ENCODE data around the gene ST3GAL5.
"Not testable (repeated sequence)": the region's sequence is repeated elsewhere in the genome, so short reads cannot be mapped to it uniquely, and the experiment has no call there.

Gene ST3GAL5

DNA sequence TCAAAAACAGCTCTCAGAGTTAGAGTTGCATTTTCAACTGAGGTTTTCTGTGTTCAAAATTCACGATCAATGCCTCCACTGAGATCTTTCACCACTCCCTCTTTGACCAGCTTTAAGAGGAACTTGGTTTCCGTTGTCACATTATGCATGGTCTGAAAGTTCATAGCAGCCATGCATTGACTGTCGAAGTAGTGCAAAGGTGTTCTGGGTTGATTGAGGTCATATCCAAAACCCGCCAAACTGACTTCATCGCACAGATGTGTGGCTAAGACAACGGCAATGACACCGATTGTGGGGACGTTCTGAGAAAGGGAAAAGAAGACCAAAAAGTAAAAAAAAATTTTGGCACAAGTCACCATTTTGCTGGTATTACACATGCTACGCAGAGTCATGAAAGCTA, 48.7 kb downstream of the ST3GAL5 start:
- H3K27me3 Mint-ChIP-seq = no peaks in the 10 kb centered on the region
- DNase-seq = peak; percentile 36
- H3K4me3 Mint-ChIP-seq = no peak overlapping the region
- H3K4me1 Mint-ChIP-seq = peaks cover 19% of the 10 kb centered on the region
- H3K9me3 Mint-ChIP-seq = peaks cover 6% of the 10 kb centered on the region
- H3K36me3 Mint-ChIP-seq = peaks cover 64% of the 10 kb centered on the region
- CTCF ChIA-PET = interaction anchor here (0.7 to 1.9 kb wide), 3 partner anchors 10 to 240 kb away, joined by 3 to 5 read pairs (median 4); no protein-coding TSS in a partner anchor
- peak overlapping the region; percentile 75 for H3K27ac Mint-ChIP-seq

DNA sequence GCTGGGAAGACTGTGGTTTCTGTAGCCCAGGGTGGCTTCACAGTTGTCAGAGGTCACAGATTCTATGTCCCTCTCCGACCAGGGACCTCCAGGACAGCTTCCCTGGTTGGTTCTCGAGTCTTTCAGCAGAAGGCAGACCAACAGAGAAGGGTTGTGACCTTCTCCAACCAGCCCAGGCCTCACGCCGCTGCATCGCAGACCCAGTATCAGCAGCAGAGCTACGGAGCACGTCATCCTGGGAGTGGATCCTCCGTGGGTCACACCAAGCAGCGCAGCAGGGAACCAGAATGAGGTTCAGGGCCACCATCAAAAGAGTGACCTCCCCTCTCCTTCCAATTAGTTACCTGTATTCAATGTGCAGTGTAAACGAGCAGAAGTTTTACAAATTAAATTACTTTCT, 49.3 kb downstream of the ST3GAL5 start:
- Mint-ChIP-seq H3K27ac (peak overlapping the region; percentile 75), H3K27me3 (no peaks in the 10 kb centered on the region), H3K9me3 (peaks cover 6% of the 10 kb centered on the region), H3K36me3 (peaks cover 58% of the 10 kb centered on the region), H3K4me3 (no peak overlapping the region), H3K4me1 (peaks cover 19% of the 10 kb centered on the region)
- DNase-seq = no peak
- CTCF ChIA-PET = interaction anchor here (0.7 to 1.9 kb wide), 2 partner anchors 48 to 240 kb away, joined by 4 to 5 read pairs; no protein-coding TSS in a partner anchor

DNA sequence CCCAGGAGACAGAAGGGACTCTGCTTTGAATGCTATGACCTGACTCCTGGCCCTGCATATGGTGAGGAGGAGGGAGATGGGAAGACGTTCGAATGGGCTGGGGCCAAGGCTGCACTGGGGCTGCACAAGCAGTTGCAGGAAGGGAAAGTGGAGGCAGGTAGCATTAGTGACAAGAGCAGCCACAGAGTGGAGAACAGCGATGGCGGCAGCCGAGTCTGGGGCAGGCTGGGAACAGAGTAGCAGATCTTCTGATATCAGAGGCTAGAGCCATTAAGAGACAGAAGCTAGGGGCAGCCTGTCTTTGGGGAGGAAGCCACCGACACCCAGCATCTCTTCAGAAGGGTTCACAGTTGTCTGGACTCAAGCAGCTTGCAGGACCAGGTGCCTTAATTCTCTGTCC, 50.1 kb downstream of the ST3GAL5 start:
- Mint-ChIP-seq H3K27ac (no peak overlapping the region), H3K27me3 (no peaks in the 10 kb centered on the region), H3K4me3 (no peak overlapping the region), H3K9me3 (peaks cover 5% of the 10 kb centered on the region), H3K36me3 (peaks cover 51% of the 10 kb centered on the region), H3K4me1 (peaks cover 19% of the 10 kb centered on the region)
- CTCF ChIA-PET = interaction anchor here (0.8 to 2.0 kb wide), 3 partner anchors 11 to 240 kb away, joined by 3 to 9 read pairs (median 4); no protein-coding TSS in a partner anchor
- DNase-seq = no peak

DNA sequence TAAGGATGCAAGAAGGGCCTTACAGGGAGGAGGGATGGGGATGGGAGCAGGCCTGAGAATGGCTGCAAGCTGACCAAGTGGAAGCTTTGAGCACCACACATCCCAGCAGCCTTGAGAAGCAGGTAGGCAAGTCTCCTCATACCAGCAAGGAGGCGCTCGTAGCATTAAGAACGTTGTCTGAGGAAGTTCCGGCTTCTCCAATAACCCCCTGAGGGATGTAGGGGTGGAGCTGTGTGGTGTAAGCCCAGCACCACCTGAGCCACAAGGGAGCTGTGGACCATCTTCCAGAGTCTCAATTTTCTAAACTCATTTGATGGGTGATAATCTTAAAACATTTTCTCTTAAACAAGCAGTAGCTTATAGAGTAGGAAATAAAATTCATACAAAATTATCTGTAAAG, 50.6 kb downstream of the ST3GAL5 start:
- CTCF ChIA-PET = interaction anchor here (0.8 to 2.0 kb wide), 4 partner anchors 11 to 240 kb away, joined by 3 to 9 read pairs (median 4); no protein-coding TSS in a partner anchor
- Mint-ChIP-seq H3K9me3 (peaks cover 2% of the 10 kb centered on the region), H3K27me3 (no peaks in the 10 kb centered on the region), H3K4me1 (peaks cover 22% of the 10 kb centered on the region), H3K36me3 (peaks cover 50% of the 10 kb centered on the region), H3K27ac (no peak overlapping the region), H3K4me3 (no peak overlapping the region)
- DNase-seq = no peak

DNA sequence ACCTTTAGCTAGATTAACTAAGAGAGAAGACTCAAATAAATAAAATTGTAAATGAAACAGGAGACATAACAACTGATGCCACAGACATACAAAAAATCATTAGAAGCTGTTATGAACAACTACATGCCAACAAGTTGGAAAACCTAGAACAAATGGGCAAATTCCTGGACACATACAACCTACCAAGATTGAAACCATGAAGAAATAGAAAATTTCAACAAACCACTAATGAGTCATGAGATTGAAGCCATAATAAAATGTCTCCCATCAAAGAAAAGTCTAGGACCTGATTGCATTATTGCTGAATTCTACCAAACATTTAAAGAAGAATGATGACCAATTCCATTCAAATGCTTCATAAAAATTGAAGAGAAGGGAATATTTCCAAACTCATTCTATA, 54.3 kb downstream of the ST3GAL5 start:
- Mint-ChIP-seq H3K36me3 (peaks cover 21% of the 10 kb centered on the region), H3K4me3 (no peak overlapping the region), H3K27ac (no peak overlapping the region), H3K4me1 (peaks cover 26% of the 10 kb centered on the region), H3K9me3 (peaks cover 2% of the 10 kb centered on the region), H3K27me3 (no peaks in the 10 kb centered on the region)
- no peak for DNase-seq
- CTCF ChIA-PET = interaction anchor here (5.9 to 12.3 kb wide), 2 partner anchors 202 to 244 kb away, joined by 42 to 420 read pairs; no protein-coding TSS in a partner anchor

DNA sequence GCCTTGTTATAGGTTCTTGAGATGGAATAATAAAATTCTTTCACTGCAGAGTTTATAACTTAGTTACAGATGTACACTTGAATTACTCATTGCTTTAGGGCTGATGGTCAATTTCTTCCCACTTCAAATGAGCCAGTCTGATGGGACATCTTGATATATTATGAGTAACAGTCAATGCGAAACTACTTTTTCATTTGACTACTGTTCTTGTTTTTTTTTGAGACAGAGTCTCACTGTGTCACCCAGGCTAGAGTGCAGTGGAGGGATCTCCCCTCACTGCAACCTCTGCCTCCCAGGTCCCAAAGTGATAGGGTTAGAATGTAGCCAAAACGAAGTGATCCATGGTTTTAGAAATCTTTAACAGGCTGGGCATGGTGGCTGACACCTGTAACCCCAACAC, 57.1 kb downstream of the ST3GAL5 start:
- peaks cover 38% of the 10 kb centered on the region for H3K4me1 Mint-ChIP-seq
- peaks cover 2% of the 10 kb centered on the region for H3K9me3 Mint-ChIP-seq
- peaks cover 3% of the 10 kb centered on the region for H3K36me3 Mint-ChIP-seq
- peaks cover 14% of the 10 kb centered on the region for H3K27me3 Mint-ChIP-seq
- H3K27ac Mint-ChIP-seq = no peak overlapping the region
- no peak overlapping the region for H3K4me3 Mint-ChIP-seq
- CTCF ChIA-PET = interaction anchor here (0.6 to 12.3 kb wide), 8 partner anchors 20 to 257 kb away, joined by 3 to 420 read pairs (median 16); partner anchors contain the start of gene ST3GAL5
- DNase-seq = no peak

DNA sequence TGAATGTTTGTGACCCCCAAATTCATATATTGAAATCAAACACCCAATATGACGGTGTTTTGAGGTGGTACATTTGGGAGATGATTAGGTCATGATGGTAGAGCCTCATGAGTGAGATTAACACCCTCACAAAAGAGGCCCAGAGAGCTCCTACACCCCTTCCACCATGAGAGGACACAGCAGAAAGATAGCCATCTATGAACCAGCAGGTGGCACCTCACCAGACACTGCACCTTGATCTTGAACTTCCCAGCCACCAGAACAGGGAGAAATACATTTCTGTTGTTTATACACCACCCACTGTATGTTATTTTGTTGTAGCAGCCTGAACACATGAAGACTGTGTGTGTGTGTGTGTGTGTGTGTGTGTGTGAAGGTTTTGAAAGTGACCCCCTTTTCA, 58.1 kb downstream of the ST3GAL5 start:
- peak; percentile 44 for DNase-seq
- peaks cover 3% of the 10 kb centered on the region for H3K36me3 Mint-ChIP-seq
- H3K27me3 Mint-ChIP-seq = peaks cover 14% of the 10 kb centered on the region
- peaks cover 38% of the 10 kb centered on the region for H3K4me1 Mint-ChIP-seq
- H3K27ac Mint-ChIP-seq = no peak overlapping the region
- H3K4me3 Mint-ChIP-seq = no peak overlapping the region
- H3K9me3 Mint-ChIP-seq = no peaks in the 10 kb centered on the region
- CTCF ChIA-PET = interaction anchor here (0.5 to 12.3 kb wide), 26 partner anchors 10 to 586 kb away, joined by 3 to 420 read pairs (median 4); partner anchors contain the start of gene ST3GAL5

DNA sequence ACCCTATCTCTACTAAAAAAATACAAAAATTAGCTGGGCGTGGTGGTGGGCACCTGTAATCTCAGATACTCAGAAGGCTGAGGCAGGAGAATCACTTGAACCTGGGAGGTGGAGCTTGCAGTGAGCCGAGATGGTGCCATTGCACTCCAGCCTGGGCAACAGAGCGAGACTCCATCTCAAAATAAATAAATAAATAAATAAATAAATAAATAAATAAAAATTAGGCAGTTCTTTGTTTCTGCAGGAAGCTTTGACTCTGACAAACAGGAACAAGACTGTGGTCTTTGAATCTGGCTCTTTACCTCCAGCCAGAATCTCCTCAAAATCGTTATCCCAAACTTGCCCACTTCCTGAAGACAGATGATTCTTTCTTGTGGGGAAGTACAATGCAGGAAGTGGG, 59.4 kb downstream of the ST3GAL5 start:
- H3K36me3 Mint-ChIP-seq, H3K4me3 Mint-ChIP-seq, H3K27ac Mint-ChIP-seq, H3K9me3 Mint-ChIP-seq, DNase-seq: not testable (repeated sequence)
- Mint-ChIP-seq H3K27me3 (peaks cover 14% of the 10 kb centered on the region), H3K4me1 (peaks cover 38% of the 10 kb centered on the region)
- CTCF ChIA-PET = interaction anchor here (1.0 to 12.3 kb wide), 11 partner anchors 25 to 277 kb away, joined by 3 to 420 read pairs (median 9); partner anchors contain the start of gene ST3GAL5

DNA sequence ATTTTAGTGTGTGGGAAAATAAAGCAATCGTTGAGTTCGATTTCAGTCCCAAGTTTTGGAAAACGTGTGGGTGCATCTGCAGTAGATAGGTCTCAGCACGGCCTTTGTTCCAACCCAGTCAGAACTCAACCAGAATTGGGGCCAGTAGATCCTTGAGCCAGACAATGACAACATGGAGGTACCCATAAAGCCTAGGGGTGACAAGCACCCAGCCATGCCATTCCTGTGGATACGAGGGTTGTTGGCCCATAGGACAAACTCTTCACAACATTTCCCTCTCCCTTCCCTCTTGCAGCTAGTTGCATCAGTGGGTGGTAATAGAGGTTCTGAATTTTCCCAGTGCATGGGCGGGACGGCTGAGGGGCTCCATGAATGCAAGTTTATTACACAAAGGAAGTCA, 60.1 kb downstream of the ST3GAL5 start:
- CTCF ChIA-PET = interaction anchor here (1.0 to 12.3 kb wide), 7 partner anchors 31 to 278 kb away, joined by 3 to 420 read pairs (median 23); partner anchors contain the start of gene ST3GAL5
- H3K9me3 Mint-ChIP-seq = no peaks in the 10 kb centered on the region
- DNase-seq = no peak
- no peak overlapping the region for H3K27ac Mint-ChIP-seq
- H3K27me3 Mint-ChIP-seq = peaks cover 20% of the 10 kb centered on the region
- peaks cover 3% of the 10 kb centered on the region for H3K36me3 Mint-ChIP-seq
- no peak overlapping the region for H3K4me3 Mint-ChIP-seq
- H3K4me1 Mint-ChIP-seq = peaks cover 38% of the 10 kb centered on the region

DNA sequence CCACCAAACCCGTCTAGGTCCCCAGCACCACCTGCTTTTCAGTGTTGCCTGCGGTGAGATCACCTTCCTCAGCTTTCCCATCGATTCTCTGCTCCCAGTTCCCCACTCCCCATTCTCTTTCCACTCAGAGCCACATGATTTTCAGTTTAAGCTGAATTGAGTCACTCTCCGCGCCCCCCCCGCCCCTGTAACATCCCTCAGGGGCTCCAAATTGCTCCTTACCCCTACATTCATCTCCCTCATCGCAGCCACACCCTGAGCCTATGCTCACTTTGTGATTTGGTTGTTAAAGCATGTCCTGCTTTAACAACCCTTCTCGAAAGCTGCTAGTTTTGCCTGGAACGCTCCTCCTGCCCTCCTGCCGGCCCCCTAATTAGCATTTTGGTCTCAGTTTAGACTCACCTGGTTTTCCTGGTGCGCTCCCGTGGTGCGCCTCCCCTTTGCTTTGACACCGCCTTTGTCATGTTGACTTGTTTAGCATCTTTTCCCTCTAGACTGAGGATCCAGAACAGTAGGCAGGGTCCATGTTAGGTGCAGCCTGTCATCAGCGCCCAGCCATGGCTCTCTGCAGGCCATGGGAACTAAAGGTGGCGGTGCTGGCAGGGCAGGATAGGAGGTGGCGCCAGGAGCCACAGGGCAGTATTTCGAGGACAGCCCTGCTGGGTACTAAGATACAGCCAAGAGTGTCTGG, 60.8 kb downstream of the ST3GAL5 start:
- CTCF ChIA-PET = interaction anchor here (0.6 to 12.3 kb wide), 41 partner anchors 8 to 409 kb away, joined by 3 to 420 read pairs (median 4); partner anchors contain the start of genes POLR1A, PTCD3, SH2D6 and ST3GAL5
- no peaks in the 10 kb centered on the region for H3K9me3 Mint-ChIP-seq
- DNase-seq = no peak
- H3K36me3 Mint-ChIP-seq = no peaks in the 10 kb centered on the region
- no peak overlapping the region for H3K4me3 Mint-ChIP-seq
- peaks cover 34% of the 10 kb centered on the region for H3K4me1 Mint-ChIP-seq
- H3K27me3 Mint-ChIP-seq = peaks cover 23% of the 10 kb centered on the region
- H3K27ac Mint-ChIP-seq = no peak overlapping the region

DNA sequence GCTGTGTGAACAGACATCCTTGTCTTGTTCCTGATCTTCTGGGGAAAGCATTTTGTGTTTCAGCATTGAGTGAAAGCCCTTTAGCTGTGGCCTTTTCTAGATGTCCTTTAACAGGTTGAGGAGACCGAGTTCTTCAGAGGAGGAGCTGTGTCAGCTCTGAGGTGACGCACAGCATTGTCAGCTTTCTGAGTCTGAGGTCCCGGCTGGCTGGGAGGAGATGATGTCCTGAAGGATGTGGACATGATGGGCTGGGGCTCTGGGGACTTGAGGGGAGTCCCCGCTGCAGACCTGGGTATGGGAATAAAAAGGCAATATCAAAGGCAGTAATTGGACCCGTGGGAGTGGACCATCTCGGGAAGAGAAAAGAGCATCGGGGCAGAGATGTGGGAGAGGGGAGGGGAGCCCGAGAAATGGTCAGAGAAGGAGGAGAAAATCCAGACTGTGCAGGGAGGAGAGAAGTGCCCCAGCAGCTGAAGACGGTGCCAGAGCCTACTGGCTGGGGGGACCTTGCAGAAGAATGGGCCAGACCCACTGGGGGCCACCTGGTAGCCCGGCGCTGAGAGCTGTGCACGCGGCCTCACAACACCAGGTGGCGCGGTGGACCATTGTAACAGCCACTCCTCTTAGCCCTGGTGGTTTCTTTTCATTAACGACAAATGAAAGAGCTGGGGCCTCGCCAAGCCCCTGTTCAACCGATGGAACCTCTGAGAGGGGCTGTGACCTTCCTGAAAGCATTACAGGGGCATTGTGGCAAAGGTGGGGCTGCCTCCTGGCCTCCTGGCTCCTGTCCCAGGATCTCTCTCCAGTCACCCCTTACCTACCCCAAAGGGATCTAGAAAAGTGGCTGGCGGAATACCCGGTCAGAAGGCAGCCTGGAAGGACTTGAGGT, 61.6 kb downstream of the ST3GAL5 start:
- no peak overlapping the region for H3K27ac Mint-ChIP-seq
- CTCF ChIA-PET = interaction anchor here (0.6 to 12.3 kb wide), 45 partner anchors 9 to 408 kb away, joined by 3 to 420 read pairs (median 4); partner anchors contain the start of genes POLR1A, PTCD3, SH2D6 and ST3GAL5
- peaks cover 31% of the 10 kb centered on the region for H3K27me3 Mint-ChIP-seq
- H3K4me3 Mint-ChIP-seq = no peak overlapping the region
- DNase-seq = peak; percentile 88
- no peaks in the 10 kb centered on the region for H3K36me3 Mint-ChIP-seq
- H3K4me1 Mint-ChIP-seq = peaks cover 33% of the 10 kb centered on the region
- no peaks in the 10 kb centered on the region for H3K9me3 Mint-ChIP-seq

DNA sequence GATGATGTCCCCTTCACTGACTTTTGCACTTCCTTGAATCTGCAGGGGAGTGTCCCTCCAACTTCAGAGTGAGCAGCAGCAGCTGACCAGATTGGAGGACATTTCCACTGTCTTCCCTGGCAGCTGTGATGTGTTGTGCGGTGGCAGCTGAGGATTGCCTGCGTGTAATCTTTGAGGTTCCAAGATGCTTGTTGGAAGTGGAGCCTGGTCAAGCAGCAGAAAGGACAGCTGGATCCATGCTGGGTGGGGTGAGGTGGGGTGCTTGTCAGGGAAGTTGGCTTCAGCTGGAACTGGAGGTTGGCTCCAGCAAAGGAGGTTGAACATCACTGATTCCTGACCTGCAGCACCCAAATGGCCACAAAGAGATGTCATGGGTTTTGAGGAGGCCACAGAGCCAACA, 64.8 kb downstream of the ST3GAL5 start:
- no peaks in the 10 kb centered on the region for H3K36me3 Mint-ChIP-seq
- H3K4me1 Mint-ChIP-seq = peaks cover 19% of the 10 kb centered on the region
- no peak overlapping the region for H3K27ac Mint-ChIP-seq
- CTCF ChIA-PET = interaction anchor here (0.8 to 12.3 kb wide), 6 partner anchors 8 to 255 kb away, joined by 3 to 420 read pairs (median 5); no protein-coding TSS in a partner anchor
- DNase-seq = no peak
- H3K27me3 Mint-ChIP-seq = peaks cover 46% of the 10 kb centered on the region
- no peak overlapping the region for H3K4me3 Mint-ChIP-seq
- H3K9me3 Mint-ChIP-seq = no peaks in the 10 kb centered on the region

DNA sequence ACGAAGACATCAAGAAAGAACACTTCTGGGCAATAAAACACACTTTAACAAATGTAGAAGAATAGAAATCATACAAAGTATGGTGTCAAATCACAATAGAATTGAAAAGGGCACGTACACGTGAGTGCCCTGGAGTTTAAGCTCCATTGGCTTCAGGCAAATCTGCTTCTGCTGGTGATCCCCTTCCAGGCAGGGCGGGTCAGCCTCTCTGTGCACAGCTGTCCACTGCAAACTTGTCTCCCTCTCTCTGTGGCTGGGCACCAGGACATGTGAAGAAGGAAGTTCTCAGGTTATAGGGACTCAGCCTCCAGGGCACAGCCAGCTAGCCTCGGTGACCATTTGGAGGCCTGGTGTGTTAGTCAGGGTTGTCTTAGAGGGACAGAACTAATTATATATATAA, 66.0 kb downstream of the ST3GAL5 start:
- H3K9me3 Mint-ChIP-seq = no peaks in the 10 kb centered on the region
- peaks cover 10% of the 10 kb centered on the region for H3K4me1 Mint-ChIP-seq
- H3K36me3 Mint-ChIP-seq = no peaks in the 10 kb centered on the region
- CTCF ChIA-PET = interaction anchor here (1.5 to 12.3 kb wide), 2 partner anchors 11 to 256 kb away, joined by 4 to 420 read pairs; no protein-coding TSS in a partner anchor
- no peak overlapping the region for H3K4me3 Mint-ChIP-seq
- H3K27ac Mint-ChIP-seq = no peak overlapping the region
- DNase-seq = no peak
- H3K27me3 Mint-ChIP-seq = peaks cover 47% of the 10 kb centered on the region

Data from activated naive CD4-positive, alpha-beta T cell treated with anti-CD3 and anti-CD28 coated beads, Interleukin-2, amount 10 ng/mL, durations not matched to agents 7 days and 5 days (primary cell).